ENCODE data around the gene EXOC8. TPM values are rescaled to one million over a fixed set of nuclear protein-coding genes. Genes with fewer than 3 reads are reported as not detected.
"Not testable (repeated sequence)": the region's sequence is repeated elsewhere in the genome, so short reads cannot be mapped to it uniquely, and the experiment has no call there.

Gene EXOC8
- total RNA-seq, 1 donor from 2014 or later = 9.9 TPM

DNA sequence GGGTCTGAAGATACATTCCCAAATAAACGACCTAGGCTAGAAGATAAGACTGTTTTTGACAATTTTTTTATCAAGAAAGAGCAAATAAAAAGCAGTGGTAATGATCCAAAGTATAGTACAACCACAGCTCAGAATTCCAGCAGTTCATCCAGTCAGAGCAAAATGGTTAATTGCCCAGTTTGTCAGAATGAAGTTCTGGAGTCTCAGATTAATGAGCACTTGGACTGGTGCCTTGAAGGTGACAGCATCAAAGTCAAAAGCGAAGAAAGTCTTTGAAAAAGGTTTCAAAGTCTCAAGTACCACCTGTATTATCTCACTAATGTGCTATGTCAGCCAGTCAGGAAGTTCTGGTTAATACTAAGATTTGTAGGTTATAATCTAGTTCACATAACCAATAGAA is 15.4 kb upstream of the EXOC8 start:
- H3K27ac Mint-ChIP-seq = no peak overlapping the region
- H3K27me3 Mint-ChIP-seq (ENCODE audit: low read depth) = no peaks in the 10 kb centered on the region
- TF ChIP-seq, protein P1, sequence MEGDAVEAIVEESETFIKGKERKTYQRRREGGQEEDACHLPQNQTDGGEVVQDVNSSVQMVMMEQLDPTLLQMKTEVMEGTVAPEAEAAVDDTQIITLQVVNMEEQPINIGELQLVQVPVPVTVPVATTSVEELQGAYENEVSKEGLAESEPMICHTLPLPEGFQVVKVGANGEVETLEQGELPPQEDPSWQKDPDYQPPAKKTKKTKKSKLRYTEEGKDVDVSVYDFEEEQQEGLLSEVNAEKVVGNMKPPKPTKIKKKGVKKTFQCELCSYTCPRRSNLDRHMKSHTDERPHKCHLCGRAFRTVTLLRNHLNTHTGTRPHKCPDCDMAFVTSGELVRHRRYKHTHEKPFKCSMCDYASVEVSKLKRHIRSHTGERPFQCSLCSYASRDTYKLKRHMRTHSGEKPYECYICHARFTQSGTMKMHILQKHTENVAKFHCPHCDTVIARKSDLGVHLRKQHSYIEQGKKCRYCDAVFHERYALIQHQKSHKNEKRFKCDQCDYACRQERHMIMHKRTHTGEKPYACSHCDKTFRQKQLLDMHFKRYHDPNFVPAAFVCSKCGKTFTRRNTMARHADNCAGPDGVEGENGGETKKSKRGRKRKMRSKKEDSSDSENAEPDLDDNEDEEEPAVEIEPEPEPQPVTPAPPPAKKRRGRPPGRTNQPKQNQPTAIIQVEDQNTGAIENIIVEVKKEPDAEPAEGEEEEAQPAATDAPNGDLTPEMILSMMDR (IDR thresholded peaks at IDR 0.05; ENCODE audit: unreplicated experiment) = no peak
- no peaks in the 10 kb centered on the region for H3K9me3 Mint-ChIP-seq
- no peak for DNase-seq (ENCODE audit: low spot score in 2 of 2, unreplicated experiment in 2 of 2)
- no peak overlapping the region for H3K4me3 Mint-ChIP-seq
- peaks cover 21% of the 10 kb centered on the region for H3K36me3 Mint-ChIP-seq
- H3K4me1 Mint-ChIP-seq = peaks cover 5% of the 10 kb centered on the region

DNA sequence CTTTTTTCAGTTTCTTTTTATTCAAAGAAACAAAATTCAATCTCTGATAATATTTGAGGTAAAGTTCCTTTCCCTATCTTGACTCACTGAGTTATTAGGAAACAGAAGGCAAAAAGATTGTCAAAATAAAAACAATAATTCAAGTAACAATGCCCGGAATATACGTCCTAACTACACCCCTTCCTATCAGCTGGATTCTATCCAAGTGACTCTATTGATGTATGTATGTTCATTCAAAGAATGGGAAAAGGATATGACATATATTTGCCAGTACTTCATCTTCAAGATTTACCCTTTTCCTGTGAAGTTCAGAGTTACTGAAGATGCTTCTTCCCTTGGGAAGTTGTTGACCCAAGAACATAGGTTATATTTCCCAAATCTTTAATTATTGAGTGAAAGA is 14.2 kb upstream of the EXOC8 start:
- no peak overlapping the region for H3K4me3 Mint-ChIP-seq
- H3K27ac Mint-ChIP-seq = no peak overlapping the region
- H3K27me3 Mint-ChIP-seq (ENCODE audit: low read depth) = no peaks in the 10 kb centered on the region
- no peaks in the 10 kb centered on the region for H3K9me3 Mint-ChIP-seq
- H3K4me1 Mint-ChIP-seq = no peaks in the 10 kb centered on the region
- DNase-seq (ENCODE audit: low spot score in 2 of 2, unreplicated experiment in 2 of 2) = no peak
- TF ChIP-seq, protein P1 (IDR thresholded peaks at IDR 0.05; ENCODE audit: unreplicated experiment) = no peak
- H3K36me3 Mint-ChIP-seq = peaks cover 23% of the 10 kb centered on the region

DNA sequence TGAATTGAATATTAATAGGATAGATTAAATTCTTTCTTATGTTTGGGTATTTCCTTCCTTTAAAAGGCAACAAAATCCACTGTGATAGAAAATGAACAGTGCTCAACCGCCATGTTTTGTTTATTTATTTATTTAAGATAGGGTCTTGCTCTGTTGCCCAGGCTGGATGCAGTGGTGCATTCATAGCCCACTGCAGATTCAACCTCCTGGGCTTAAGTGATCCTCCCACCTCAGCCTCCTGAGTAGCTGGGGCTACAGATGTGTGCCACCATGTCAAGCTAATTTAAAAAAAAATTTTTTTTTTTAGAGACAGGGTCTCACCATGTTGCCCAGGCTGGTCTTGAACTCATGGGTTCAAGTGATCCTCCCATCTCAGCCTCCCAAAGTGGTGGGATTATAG is 11.2 kb upstream of the EXOC8 start:
- not testable (repeated sequence) for H3K27ac Mint-ChIP-seq; H3K4me3 Mint-ChIP-seq; H3K9me3 Mint-ChIP-seq; H3K4me1 Mint-ChIP-seq; H3K27me3 Mint-ChIP-seq (ENCODE audit: low read depth); DNase-seq (ENCODE audit: low spot score in 2 of 2, unreplicated experiment in 2 of 2)
- H3K36me3 Mint-ChIP-seq = peaks cover 26% of the 10 kb centered on the region

DNA sequence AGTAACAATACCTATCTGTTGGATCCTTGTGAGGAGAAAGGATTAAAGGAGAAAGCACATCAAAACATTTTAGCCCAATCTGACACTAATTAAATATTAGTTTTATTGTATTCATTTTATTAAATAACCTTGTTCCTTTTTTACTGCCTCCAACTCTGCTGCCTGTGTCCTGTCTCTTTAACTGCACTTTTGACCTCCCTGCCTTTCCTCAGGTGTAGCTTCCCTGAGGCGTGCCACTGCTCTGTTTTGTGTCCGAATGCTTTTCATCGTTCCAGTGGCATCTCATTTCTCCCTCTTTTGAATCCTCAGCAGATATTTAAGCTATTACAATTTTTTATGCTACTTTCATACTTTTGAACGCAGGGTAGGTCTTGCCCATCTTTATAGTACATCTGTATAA is 10.8 kb upstream of the EXOC8 start:
- Mint-ChIP-seq H3K36me3 (peaks cover 26% of the 10 kb centered on the region), H3K4me3 (no peak overlapping the region), H3K27ac (no peak overlapping the region), H3K9me3 (no peaks in the 10 kb centered on the region), H3K4me1 (no peaks in the 10 kb centered on the region), H3K27me3 (ENCODE audit: low read depth) (no peaks in the 10 kb centered on the region)
- DNase-seq (ENCODE audit: low spot score in 2 of 2, unreplicated experiment in 2 of 2) = no peak
- TF ChIP-seq, protein P1 (IDR thresholded peaks at IDR 0.05; ENCODE audit: unreplicated experiment) = no peak

DNA sequence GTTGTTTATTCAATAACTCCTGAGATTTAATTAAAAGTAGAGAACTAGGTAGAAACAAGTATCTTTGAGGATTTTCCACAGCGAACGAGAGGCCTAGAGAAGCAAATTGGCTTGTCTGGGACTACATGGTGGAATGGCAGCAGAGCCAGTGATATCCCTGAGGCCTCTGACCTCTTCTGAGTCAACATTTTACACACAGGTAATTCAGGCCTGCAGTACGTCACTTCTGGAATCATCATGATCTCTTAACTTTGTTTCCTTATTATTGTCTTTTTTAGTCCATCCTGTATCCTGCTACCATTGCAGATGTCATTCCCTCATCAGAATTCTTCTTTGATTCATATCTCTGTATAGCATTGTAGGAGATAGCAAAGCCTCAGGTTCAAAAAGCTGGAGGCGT is 10.3 kb upstream of the EXOC8 start:
- no peak overlapping the region for H3K4me3 Mint-ChIP-seq
- no peaks in the 10 kb centered on the region for H3K27me3 Mint-ChIP-seq (ENCODE audit: low read depth)
- H3K4me1 Mint-ChIP-seq = no peaks in the 10 kb centered on the region
- H3K9me3 Mint-ChIP-seq = no peaks in the 10 kb centered on the region
- DNase-seq (ENCODE audit: low spot score in 2 of 2, unreplicated experiment in 2 of 2) = no peak
- H3K27ac Mint-ChIP-seq = no peak overlapping the region
- peaks cover 24% of the 10 kb centered on the region for H3K36me3 Mint-ChIP-seq
- TF ChIP-seq, protein P1 (IDR thresholded peaks at IDR 0.05; ENCODE audit: unreplicated experiment) = no peak

DNA sequence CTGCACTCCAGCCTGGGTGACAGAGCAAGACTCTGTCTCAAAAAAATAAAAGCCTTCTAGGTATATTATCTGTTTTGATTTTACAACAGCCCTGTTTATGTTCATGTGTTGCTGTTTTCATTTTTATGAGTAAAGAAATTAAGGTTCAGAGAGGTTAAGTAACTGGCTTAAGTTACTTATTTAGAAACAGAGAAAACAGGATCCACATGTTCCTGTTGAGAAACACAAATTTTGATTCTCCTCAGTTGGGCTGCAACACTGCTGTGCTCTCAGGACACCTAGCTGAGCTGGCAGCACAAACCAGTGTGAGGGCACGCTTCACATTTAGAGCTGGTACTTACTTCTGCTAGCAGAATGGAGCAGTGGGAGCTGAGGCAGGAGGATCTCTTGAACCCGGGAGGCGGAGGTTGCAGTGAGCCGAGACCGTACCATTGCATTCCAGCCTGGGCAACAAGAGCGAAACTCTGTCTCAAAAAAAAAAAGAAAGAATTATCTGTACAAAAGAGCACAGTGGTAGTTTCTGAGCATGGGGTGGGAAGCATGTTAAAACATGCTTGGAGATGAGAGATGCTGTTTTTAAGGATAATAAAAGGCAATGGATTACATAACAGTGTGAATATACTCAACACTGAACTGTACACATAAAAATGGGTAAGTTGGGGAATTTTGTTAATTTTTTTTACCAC is 2.8 kb upstream of the EXOC8 start:
- H3K4me1 Mint-ChIP-seq = peaks cover 36% of the 10 kb centered on the region
- TF ChIP-seq, protein P1 (IDR thresholded peaks at IDR 0.05; ENCODE audit: unreplicated experiment) = no peak

More for the DNA sequence above, 2.8 kb upstream of the EXOC8 start:
- Mint-ChIP-seq H3K36me3 (peaks cover 10% of the 10 kb centered on the region), H3K4me3 (no peak overlapping the region), H3K27ac (no peak overlapping the region), H3K27me3 (ENCODE audit: low read depth) (peaks cover 1% of the 10 kb centered on the region), H3K9me3 (no peaks in the 10 kb centered on the region)
- no peak for DNase-seq (ENCODE audit: low spot score in 2 of 2, unreplicated experiment in 2 of 2)
